WTC11 (cell line): ENCODE results near the gene DLG5. TPM values are rescaled to one million over a fixed set of nuclear protein-coding genes. Genes with fewer than 3 reads are reported as not detected.
A peak's percentile ranks its signal among the peaks of the same experiment; 100 is the strongest.

ENCODE experiments used
- CREB1 ChIP-seq: sonication (generic); formaldehyde crosslinking; IDR thresholded peaks from 2 replicates; pipeline ENCODE4 v1.8.0; 2023; ENCODE audit warnings: mild to moderate bottlenecking, missing genetic modification reagents
- E2F5 ChIP-seq: sonication (generic); formaldehyde crosslinking; IDR thresholded peaks from 2 replicates; pipeline ENCODE4 v1.8.1; 2022; ENCODE audit warnings: mild to moderate bottlenecking, moderate library complexity, missing genetic modification reagents
- ELF4 ChIP-seq: sonication (generic); formaldehyde crosslinking; IDR thresholded peaks from 2 replicates; pipeline ENCODE4 v1.8.1; 2022; ENCODE audit warnings: low read depth, mild to moderate bottlenecking, moderate library complexity, missing genetic modification reagents
- ERG ChIP-seq: fragments of 250-450 bp; sonication (Bioruptor Pico); IDR thresholded peaks from 2 replicates; pipeline ENCODE4 v1.8.0; 2021; ENCODE audit warnings: mild to moderate bottlenecking
- ESRRA ChIP-seq: sonication (generic); formaldehyde crosslinking; IDR thresholded peaks from 2 replicates; pipeline ENCODE4 v1.8.1; 2022; ENCODE audit warnings: mild to moderate bottlenecking, missing genetic modification reagents, borderline replicate concordance
- FOXP1 ChIP-seq: sonication (generic); formaldehyde crosslinking; IDR thresholded peaks from 2 replicates; pipeline ENCODE4 v1.8.0; 2022; ENCODE audit warnings: missing genetic modification reagents, mild to moderate bottlenecking, moderate library complexity, borderline replicate concordance
- FOXP4 ChIP-seq: sonication (generic); formaldehyde crosslinking; IDR thresholded peaks from 2 replicates; pipeline ENCODE4 v1.8.0; 2022; ENCODE audit warnings: mild to moderate bottlenecking, missing genetic modification reagents
- NR2C2 ChIP-seq: sonication (generic); formaldehyde crosslinking; IDR thresholded peaks from 2 replicates; pipeline ENCODE4 v1.8.0; 2022; ENCODE audit warnings: mild to moderate bottlenecking, missing genetic modification reagents
- PRDM15 ChIP-seq: sonication (generic); formaldehyde crosslinking; IDR thresholded peaks from 2 replicates; pipeline ENCODE4 v1.8.0; 2022; ENCODE audit warnings: missing genetic modification reagents
- RORB ChIP-seq: fragments of 250-450 bp; sonication (Bioruptor Pico); IDR thresholded peaks from 2 replicates; pipeline ENCODE4 v1.9.0; 2021; ENCODE audit warnings: mild to moderate bottlenecking
- ZBTB43 ChIP-seq: sonication (generic); formaldehyde crosslinking; IDR thresholded peaks from 2 replicates; pipeline ENCODE4 v1.8.1; 2023; ENCODE audit warnings: mild to moderate bottlenecking, missing genetic modification reagents
- ZNF232 ChIP-seq: sonication (generic); formaldehyde crosslinking; IDR thresholded peaks from 2 replicates; pipeline ENCODE4 v1.8.0; 2022; ENCODE audit warnings: mild to moderate bottlenecking, missing genetic modification reagents
- ZNF416 ChIP-seq: fragments of 250-450 bp; sonication (Bioruptor Pico); IDR thresholded peaks from 2 replicates; pipeline ENCODE4 v1.9.0; 2021; ENCODE audit warnings: mild to moderate bottlenecking, inconsistent platforms
- ZNF532 ChIP-seq: fragments of 250-450 bp; sonication (Bioruptor Pico); IDR thresholded peaks from 2 replicates; pipeline ENCODE4 v1.9.0; 2021; ENCODE audit warnings: mild to moderate bottlenecking, borderline replicate concordance
- total RNA-seq: library from RNA; stranded (reverse); gene quantifications from 3 replicates; pipeline ENCODE4 v1.2.3, GENCODE V29; 2021
- TF ChIP-seq, protein P1 (sequence below): sonication (generic); formaldehyde crosslinking; conservative IDR thresholded peaks from 2 replicates; pipeline ENCODE4 v1.8.1; 2023; ENCODE audit warnings: mild to moderate bottlenecking, low read depth, missing genetic modification reagents, moderate library complexity
- TF ChIP-seq, protein P2 (sequence below): sonication (generic); formaldehyde crosslinking; IDR thresholded peaks from 2 replicates; pipeline ENCODE4 v1.8.1; 2022; ENCODE audit warnings: mild to moderate bottlenecking, missing genetic modification reagents, moderate library complexity, borderline replicate concordance

The DLG5 gene
- total RNA-seq, 1 experiment from 2014 or later: 65.5 TPM

- TF ChIP-seq PRDM15 (CRISPR knock-in tag) (no peak), FOXP4 (0 out of 2 replicates have a peak, but pooled peaks have one; percentile 31), ZNF232 (CRISPR knock-in tag) (0 out of 2 replicates have a peak, but pooled peaks have one; percentile 22), ESRRA (no peak), RORB (no peak), NR2C2 (no peak), ZBTB43 (CRISPR knock-in tag) (no peak), E2F5 (CRISPR knock-in tag) (no peak), ERG (CRISPR knock-in tag) (no peak), CREB1 (CRISPR knock-in tag) (no peak), ZNF416 (CRISPR knock-in tag) (no peak), ZNF532 (CRISPR knock-in tag) (no peak), FOXP1 (no peak), ELF4 (CRISPR knock-in tag) (no peak)
- TF ChIP-seq, protein P1, sequence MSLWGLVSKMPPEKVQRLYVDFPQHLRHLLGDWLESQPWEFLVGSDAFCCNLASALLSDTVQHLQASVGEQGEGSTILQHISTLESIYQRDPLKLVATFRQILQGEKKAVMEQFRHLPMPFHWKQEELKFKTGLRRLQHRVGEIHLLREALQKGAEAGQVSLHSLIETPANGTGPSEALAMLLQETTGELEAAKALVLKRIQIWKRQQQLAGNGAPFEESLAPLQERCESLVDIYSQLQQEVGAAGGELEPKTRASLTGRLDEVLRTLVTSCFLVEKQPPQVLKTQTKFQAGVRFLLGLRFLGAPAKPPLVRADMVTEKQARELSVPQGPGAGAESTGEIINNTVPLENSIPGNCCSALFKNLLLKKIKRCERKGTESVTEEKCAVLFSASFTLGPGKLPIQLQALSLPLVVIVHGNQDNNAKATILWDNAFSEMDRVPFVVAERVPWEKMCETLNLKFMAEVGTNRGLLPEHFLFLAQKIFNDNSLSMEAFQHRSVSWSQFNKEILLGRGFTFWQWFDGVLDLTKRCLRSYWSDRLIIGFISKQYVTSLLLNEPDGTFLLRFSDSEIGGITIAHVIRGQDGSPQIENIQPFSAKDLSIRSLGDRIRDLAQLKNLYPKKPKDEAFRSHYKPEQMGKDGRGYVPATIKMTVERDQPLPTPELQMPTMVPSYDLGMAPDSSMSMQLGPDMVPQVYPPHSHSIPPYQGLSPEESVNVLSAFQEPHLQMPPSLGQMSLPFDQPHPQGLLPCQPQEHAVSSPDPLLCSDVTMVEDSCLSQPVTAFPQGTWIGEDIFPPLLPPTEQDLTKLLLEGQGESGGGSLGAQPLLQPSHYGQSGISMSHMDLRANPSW (CRISPR knock-in tag): no peak
- TF ChIP-seq, protein P2, sequence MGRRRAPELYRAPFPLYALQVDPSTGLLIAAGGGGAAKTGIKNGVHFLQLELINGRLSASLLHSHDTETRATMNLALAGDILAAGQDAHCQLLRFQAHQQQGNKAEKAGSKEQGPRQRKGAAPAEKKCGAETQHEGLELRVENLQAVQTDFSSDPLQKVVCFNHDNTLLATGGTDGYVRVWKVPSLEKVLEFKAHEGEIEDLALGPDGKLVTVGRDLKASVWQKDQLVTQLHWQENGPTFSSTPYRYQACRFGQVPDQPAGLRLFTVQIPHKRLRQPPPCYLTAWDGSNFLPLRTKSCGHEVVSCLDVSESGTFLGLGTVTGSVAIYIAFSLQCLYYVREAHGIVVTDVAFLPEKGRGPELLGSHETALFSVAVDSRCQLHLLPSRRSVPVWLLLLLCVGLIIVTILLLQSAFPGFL: no peak
Measured at GRCh38 chr10:77949167-77949566, 22.6 kb upstream of the DLG5 start (continued).
